Upper lobe of left lung (tissue), 4 donors: ENCODE measurements around the gene UBE4A.

Experiments used
- CTCF ChIP-seq, 6 experiments: fragments of 450-650 bp in 4 of 6; fragments of 200-600 bp in 2 of 6; sonication (generic) in 2 of 6; IDR thresholded peaks; one replicate each; pipeline ENCODE4 v1.5.1; 2016 to 2019; ENCODE audit warnings: antibody characterized with exemption in 6 of 6
- EP300 ChIP-seq, 4 donors: sonication (generic); formaldehyde crosslinking; IDR thresholded peaks; one replicate each; pipeline ENCODE4 v1.5.1; 2017; ENCODE audit warnings: antibody characterized with exemption in 4 of 4, control low read depth in 2 of 4
- POLR2A ChIP-seq, 4 donors: fragments of 450-650 bp; IDR thresholded peaks; one replicate each; pipeline ENCODE4 v1.5.1; 2016 to 2017; ENCODE audit warnings: antibody characterized with exemption in 4 of 4, mild to moderate bottlenecking in 2 of 4

- TF ChIP-seq EP300 (IDR thresholded peaks at IDR 0.05) (no peak), CTCF (IDR thresholded peaks at IDR 0.05) (no peak), POLR2A (IDR thresholded peaks at IDR 0.05) (no peak)
Observed at GRCh38 chr11:118318581-118319336, 40.6 kb upstream of the UBE4A start.
